ENCODE data around the gene YTHDC1. TPM values are rescaled to one million over a fixed set of nuclear protein-coding genes. Genes with fewer than 3 reads are reported as not detected.

Gene YTHDC1
- total RNA-seq, 2 experiments from 2014 or later = 383 to 389 TPM

DNA sequence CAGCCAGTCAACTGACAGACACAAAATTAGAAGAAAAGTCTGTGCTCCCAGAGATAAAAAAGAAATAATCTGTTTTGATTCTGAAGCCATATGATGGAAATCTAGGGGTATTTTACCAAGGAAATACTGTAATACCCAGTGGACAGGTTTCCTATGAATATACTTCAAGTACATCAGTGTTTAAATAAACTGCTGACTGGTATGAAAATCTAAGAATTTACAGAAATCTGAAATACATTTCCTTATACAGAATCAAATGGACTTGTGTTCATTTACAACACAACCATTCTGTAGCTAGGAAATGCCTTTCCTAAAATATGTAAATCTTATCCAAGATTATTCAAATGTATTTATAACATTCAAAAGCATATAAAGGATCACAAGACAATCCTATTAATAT is 13.4 kb downstream of the YTHDC1 start:
- H3K27me3 Mint-ChIP-seq = no peaks in the 10 kb centered on the region
- TF ChIP-seq, protein P1, sequence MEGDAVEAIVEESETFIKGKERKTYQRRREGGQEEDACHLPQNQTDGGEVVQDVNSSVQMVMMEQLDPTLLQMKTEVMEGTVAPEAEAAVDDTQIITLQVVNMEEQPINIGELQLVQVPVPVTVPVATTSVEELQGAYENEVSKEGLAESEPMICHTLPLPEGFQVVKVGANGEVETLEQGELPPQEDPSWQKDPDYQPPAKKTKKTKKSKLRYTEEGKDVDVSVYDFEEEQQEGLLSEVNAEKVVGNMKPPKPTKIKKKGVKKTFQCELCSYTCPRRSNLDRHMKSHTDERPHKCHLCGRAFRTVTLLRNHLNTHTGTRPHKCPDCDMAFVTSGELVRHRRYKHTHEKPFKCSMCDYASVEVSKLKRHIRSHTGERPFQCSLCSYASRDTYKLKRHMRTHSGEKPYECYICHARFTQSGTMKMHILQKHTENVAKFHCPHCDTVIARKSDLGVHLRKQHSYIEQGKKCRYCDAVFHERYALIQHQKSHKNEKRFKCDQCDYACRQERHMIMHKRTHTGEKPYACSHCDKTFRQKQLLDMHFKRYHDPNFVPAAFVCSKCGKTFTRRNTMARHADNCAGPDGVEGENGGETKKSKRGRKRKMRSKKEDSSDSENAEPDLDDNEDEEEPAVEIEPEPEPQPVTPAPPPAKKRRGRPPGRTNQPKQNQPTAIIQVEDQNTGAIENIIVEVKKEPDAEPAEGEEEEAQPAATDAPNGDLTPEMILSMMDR (IDR thresholded peaks at IDR 0.05) = no peak
- peaks cover 62% of the 10 kb centered on the region for H3K36me3 ChIP-seq (ENCODE audit: insufficient read depth, low read length)
- POLR2A ChIA-PET = interaction anchor here (0.9 kb wide), 1 partner anchor 13 kb away, joined by 3 read pairs; no protein-coding TSS in a partner anchor
- H3K4me3 Mint-ChIP-seq = no peak overlapping the region
- no peaks in the 10 kb centered on the region for H3K9me3 Mint-ChIP-seq
- ATAC-seq (ENCODE audit: poor library complexity) (no peak), DNase-seq (no peak)
- H3K36me3 Mint-ChIP-seq (ENCODE audit: low read depth) = peaks cover 74% of the 10 kb centered on the region
- peaks cover 65% of the 10 kb centered on the region for H3K4me1 Mint-ChIP-seq (ENCODE audit: low read depth)
- peaks cover 6% of the 10 kb centered on the region for H3K4me1 ChIP-seq (ENCODE audit: insufficient read depth, low read length)
- no peak overlapping the region for H3K27ac ChIP-seq (ENCODE audit: low read depth in 1 of 2, low read length in 2 of 2)
- no peaks in the 10 kb centered on the region for H3K27me3 ChIP-seq (ENCODE audit: control insufficient read depth in 1 of 2, insufficient read depth in 2 of 2, low read length in 2 of 2)
- no peaks in the 10 kb centered on the region for H3K9me3 ChIP-seq (ENCODE audit: control insufficient read depth in 1 of 2, insufficient read depth in 1 of 2, low read length in 2 of 2)
- no peak overlapping the region for H3K4me3 ChIP-seq (ENCODE audit: low read length)
- peak overlapping the region; percentile 67 for H3K27ac Mint-ChIP-seq
- CTCF ChIA-PET = no interaction called here
- intact Hi-C loops (cut with DNase I, micrococcal nuclease) = loop anchor here in 1 of 2 experiments (5.0 kb wide), 1 partner anchor 41 kb away; no protein-coding TSS in a partner anchor

GRCh38 chr4:68326141-68326540 is 23.7 kb downstream of the YTHDC1 start:
- ATAC-seq (ENCODE audit: poor library complexity) (no peak), DNase-seq (no peak)
- intact Hi-C loops (cut with DNase I, micrococcal nuclease) = loop anchor here in 1 of 2 experiments (5.0 kb wide), 1 partner anchor 51 kb away; no protein-coding TSS in a partner anchor
- Histone ChIP-seq H3K4me1 (ENCODE audit: insufficient read depth, low read length) (no peaks in the 10 kb centered on the region), H3K9me3 (ENCODE audit: control insufficient read depth in 1 of 2, insufficient read depth in 1 of 2, low read length in 2 of 2) (no peaks in the 10 kb centered on the region), H3K27ac (ENCODE audit: low read depth in 1 of 2, low read length in 2 of 2) (no peak overlapping the region), H3K4me3 (ENCODE audit: low read length) (no peak overlapping the region), H3K27me3 (ENCODE audit: control insufficient read depth in 1 of 2, insufficient read depth in 2 of 2, low read length in 2 of 2) (no peaks in the 10 kb centered on the region), H3K36me3 (ENCODE audit: insufficient read depth, low read length) (peaks cover 95% of the 10 kb centered on the region)
- Mint-ChIP-seq H3K4me3 (no peak overlapping the region), H3K27me3 (no peaks in the 10 kb centered on the region), H3K4me1 (ENCODE audit: low read depth) (peaks cover 5% of the 10 kb centered on the region), H3K9me3 (no peaks in the 10 kb centered on the region), H3K27ac (peak overlapping the region; percentile 24), H3K36me3 (ENCODE audit: low read depth) (peaks cover 89% of the 10 kb centered on the region)
- ChIA-PET CTCF (no interaction called here), POLR2A (no interaction called here)
- TF ChIP-seq, protein P1 (IDR thresholded peaks at IDR 0.05) = no peak

GRCh38 chr4:68324519-68325262 is 25.2 kb downstream of the YTHDC1 start:
- TF ChIP-seq, protein P1 (IDR thresholded peaks at IDR 0.05) = no peak
- Mint-ChIP-seq H3K9me3 (no peaks in the 10 kb centered on the region), H3K36me3 (ENCODE audit: low read depth) (peaks cover 88% of the 10 kb centered on the region), H3K27me3 (no peaks in the 10 kb centered on the region), H3K27ac (peak overlapping the region; percentile 21), H3K4me1 (ENCODE audit: low read depth) (peaks cover 5% of the 10 kb centered on the region), H3K4me3 (no peak overlapping the region)
- ATAC-seq (ENCODE audit: poor library complexity) (no peak), DNase-seq (no peak)
- Histone ChIP-seq H3K4me1 (ENCODE audit: insufficient read depth, low read length) (no peaks in the 10 kb centered on the region), H3K27ac (ENCODE audit: low read depth in 1 of 2, low read length in 2 of 2) (no peak overlapping the region), H3K9me3 (ENCODE audit: control insufficient read depth in 1 of 2, insufficient read depth in 1 of 2, low read length in 2 of 2) (no peaks in the 10 kb centered on the region), H3K36me3 (ENCODE audit: insufficient read depth, low read length) (peaks cover 94% of the 10 kb centered on the region), H3K27me3 (ENCODE audit: control insufficient read depth in 1 of 2, insufficient read depth in 2 of 2, low read length in 2 of 2) (no peaks in the 10 kb centered on the region), H3K4me3 (ENCODE audit: low read length) (no peak overlapping the region)
- POLR2A ChIA-PET = no interaction called here
- CTCF ChIA-PET = interaction anchor here (0.6 kb wide), 1 partner anchor 550 kb away, joined by 3 read pairs; no protein-coding TSS in a partner anchor
- intact Hi-C loops (cut with DNase I, micrococcal nuclease) = loop anchor here in 1 of 2 experiments (5.0 kb wide), 1 partner anchor 53 kb away; no protein-coding TSS in a partner anchor

Measured in CD4-positive, alpha-beta T cell (primary cell).